MM.1S (cell line): ENCODE measurements around the gene LY86.

Source experiments
- DNase-seq: peaks from one replicate; pipeline ENCODE4 v3.0.0-alpha.2; 2015
- H2AFZ ChIP-seq: fragments of 300-600 bp; sonication (generic); 2 replicates; pipeline ENCODE4 v1.6.0; 2016; ENCODE audit warnings: antibody characterized with exemption, low read length
- H3F3A ChIP-seq: fragments of 300-600 bp; sonication (generic); 2 replicates; pipeline ENCODE4 v1.6.1; 2016; ENCODE audit warnings: mild to moderate bottlenecking, antibody characterized with exemption, low read length, moderate library complexity, mixed read lengths; ENCODE audit not compliant: insufficient read depth
- H3K27ac ChIP-seq: fragments of 300-600 bp; sonication (generic); 2 replicates; pipeline ENCODE4 v1.5.1; 2016; ENCODE audit warnings: mild to moderate bottlenecking, low read length
- H3K27me3 ChIP-seq: fragments of 300-600 bp; sonication (generic); replicated peaks from 2 replicates; pipeline ENCODE4 v1.6.0; 2016; ENCODE audit warnings: low read length; ENCODE audit not compliant: insufficient read depth
- H3K36me3 ChIP-seq: fragments of 300-600 bp; sonication (generic); replicated peaks from 2 replicates; pipeline ENCODE4 v1.6.1; 2016; ENCODE audit warnings: mild to moderate bottlenecking, low read length, mixed read lengths; ENCODE audit not compliant: insufficient read depth
- H3K4me1 ChIP-seq: fragments of 300-600 bp; sonication (generic); 2 replicates; pipeline ENCODE4 v1.6.1; 2016; ENCODE audit warnings: low read length, mixed read lengths
- H3K4me2 ChIP-seq: fragments of 300-600 bp; sonication (generic); 2 replicates; pipeline ENCODE4 v1.6.0; 2016; ENCODE audit warnings: low read depth, low read length
- H3K4me3 ChIP-seq: fragments of 300-600 bp; sonication (generic); 2 replicates; pipeline ENCODE4 v1.5.1; 2016; ENCODE audit warnings: low read length, mixed read lengths
- H3K79me2 ChIP-seq: fragments of 300-600 bp; sonication (generic); 2 replicates; pipeline ENCODE4 v1.6.1; 2016; ENCODE audit warnings: mixed run types, low read length, mixed read lengths
- H3K9ac ChIP-seq: fragments of 300-600 bp; sonication (generic); 2 replicates; pipeline ENCODE4 v1.6.1; 2016; ENCODE audit warnings: low read length, mixed read lengths
- H3K9me2 ChIP-seq: fragments of 300-600 bp; sonication (generic); replicated peaks from 2 replicates; pipeline ENCODE4 v1.6.1; 2016; ENCODE audit warnings: mild to moderate bottlenecking, low read length, mixed read lengths; ENCODE audit not compliant: insufficient read depth
- H3K9me3 ChIP-seq: fragments of 300-600 bp; sonication (generic); replicated peaks from 2 replicates; pipeline ENCODE4 v1.6.1; 2016; ENCODE audit warnings: mild to moderate bottlenecking, low read length, mixed read lengths; ENCODE audit not compliant: insufficient read depth
- H4K20me1 ChIP-seq: fragments of 300-600 bp; sonication (generic); 2 replicates; pipeline ENCODE4 v1.6.1; 2016; ENCODE audit warnings: mild to moderate bottlenecking, low read length, moderate library complexity, mixed read lengths; ENCODE audit not compliant: insufficient read depth
- CTCF ChIP-seq: fragments of 300-600 bp; sonication (generic); IDR thresholded peaks from 2 replicates; pipeline ENCODE4 v1.5.1; 2016; ENCODE audit warnings: antibody characterized with exemption, low read length, mixed read lengths
- EZH2 ChIP-seq: fragments of 300-600 bp; sonication (generic); optimal IDR thresholded peaks from 2 replicates; pipeline ENCODE3; 2017; ENCODE audit warnings: low read depth, mild to moderate bottlenecking, antibody characterized with exemption, low read length, mixed read lengths
- EZH2phosphoT487 ChIP-seq: fragments of 300-600 bp; sonication (generic); IDR thresholded peaks from 2 replicates; pipeline ENCODE4 v1.6.1; 2018; ENCODE audit warnings: antibody characterized with exemption, low read length

Gene LY86

GRCh38 chr6:6686176-6686575 lies 97.7 kb downstream of the LY86 start:
- Histone ChIP-seq H2AFZ (peak overlapping the region; percentile 53; the same call in 1 of the 2 replicates), H4K20me1 (no peaks in the 10 kb centered on the region), H3K4me1 (peaks cover 13% of the 10 kb centered on the region; the same call in 1 of the 2 replicates), H3K4me2 (peak overlapping the region; percentile 63), H3K36me3 (no peaks in the 10 kb centered on the region), H3K9ac (peak overlapping the region; percentile 22; the same call in 1 of the 2 replicates), H3K79me2 (no peaks in the 10 kb centered on the region), H3F3A (0 out of 2 replicates have a peak, but pooled peaks cover 7% of the 10 kb centered on the region), H3K27me3 (peaks cover 7% of the 10 kb centered on the region; the same call in 1 of the 2 replicates), H3K27ac (no peak overlapping the region; the same call in 1 of the 2 replicates), H3K9me2 (no peaks in the 10 kb centered on the region), H3K4me3 (peak overlapping the region; percentile 48), H3K9me3 (no peaks in the 10 kb centered on the region)
- TF ChIP-seq EZH2, result no peak
- TF ChIP-seq EZH2phosphoT487, result no peak
- no peak for TF ChIP-seq CTCF
- DNase-seq, result no peak

GRCh38 chr6:6686748-6687601 lies 98.5 kb downstream of the LY86 start:
- Histone ChIP-seq H3K36me3 (no peaks in the 10 kb centered on the region), H3K9me3 (no peaks in the 10 kb centered on the region), H2AFZ (peak overlapping the region; percentile 53), H3K4me2 (peak overlapping the region; percentile 63), H3F3A (0 out of 2 replicates have a peak, but pooled peaks cover 7% of the 10 kb centered on the region), H3K27ac (peak overlapping the region; percentile 38; the same call in 1 of the 2 replicates), H4K20me1 (no peaks in the 10 kb centered on the region), H3K27me3 (peaks cover 7% of the 10 kb centered on the region; the same call in 1 of the 2 replicates), H3K79me2 (no peaks in the 10 kb centered on the region), H3K9ac (peak overlapping the region; percentile 50; the same call in 1 of the 2 replicates), H3K4me1 (peaks cover 13% of the 10 kb centered on the region; the same call in 1 of the 2 replicates), H3K9me2 (no peaks in the 10 kb centered on the region), H3K4me3 (peak overlapping the region; percentile 54)
- peak; percentile 92 for DNase-seq
- TF ChIP-seq EZH2 (no peak), EZH2phosphoT487 (no peak), CTCF (no peak)

GRCh38 chr6:6688283-6688682 lies 99.8 kb downstream of the LY86 start:
- Histone ChIP-seq H3K9me3 (no peaks in the 10 kb centered on the region), H3F3A (0 out of 2 replicates have a peak, but pooled peaks cover 7% of the 10 kb centered on the region), H3K4me3 (no peak overlapping the region), H3K79me2 (no peaks in the 10 kb centered on the region), H3K27ac (no peak overlapping the region), H3K4me1 (peaks cover 13% of the 10 kb centered on the region; the same call in 1 of the 2 replicates), H3K4me2 (no peak overlapping the region), H2AFZ (no peak overlapping the region), H3K9ac (no peak overlapping the region), H3K36me3 (no peaks in the 10 kb centered on the region), H4K20me1 (no peaks in the 10 kb centered on the region), H3K27me3 (peaks cover 7% of the 10 kb centered on the region; the same call in 1 of the 2 replicates), H3K9me2 (no peaks in the 10 kb centered on the region)
- TF ChIP-seq EZH2 (no peak), EZH2phosphoT487 (no peak), CTCF (no peak)
- peak; percentile 49 for DNase-seq
